Stimulated activated CD8-positive, alpha-beta memory T cell treated with anti-CD3 and anti-CD28 coated beads, Interleukin-4, amount 100 ng/mL, for 24 hours (primary cell): ENCODE measurements around the gene NAV2.
"Not testable (repeated sequence)": the region's sequence is repeated elsewhere in the genome, so short reads cannot be mapped to it uniquely, and the experiment has no call there.

Experiments
- DNase-seq: peaks from one replicate; pipeline ENCODE4 v3.0.0-alpha.2; 2020; ENCODE audit warnings: low read depth

NAV2 gene

DNA sequence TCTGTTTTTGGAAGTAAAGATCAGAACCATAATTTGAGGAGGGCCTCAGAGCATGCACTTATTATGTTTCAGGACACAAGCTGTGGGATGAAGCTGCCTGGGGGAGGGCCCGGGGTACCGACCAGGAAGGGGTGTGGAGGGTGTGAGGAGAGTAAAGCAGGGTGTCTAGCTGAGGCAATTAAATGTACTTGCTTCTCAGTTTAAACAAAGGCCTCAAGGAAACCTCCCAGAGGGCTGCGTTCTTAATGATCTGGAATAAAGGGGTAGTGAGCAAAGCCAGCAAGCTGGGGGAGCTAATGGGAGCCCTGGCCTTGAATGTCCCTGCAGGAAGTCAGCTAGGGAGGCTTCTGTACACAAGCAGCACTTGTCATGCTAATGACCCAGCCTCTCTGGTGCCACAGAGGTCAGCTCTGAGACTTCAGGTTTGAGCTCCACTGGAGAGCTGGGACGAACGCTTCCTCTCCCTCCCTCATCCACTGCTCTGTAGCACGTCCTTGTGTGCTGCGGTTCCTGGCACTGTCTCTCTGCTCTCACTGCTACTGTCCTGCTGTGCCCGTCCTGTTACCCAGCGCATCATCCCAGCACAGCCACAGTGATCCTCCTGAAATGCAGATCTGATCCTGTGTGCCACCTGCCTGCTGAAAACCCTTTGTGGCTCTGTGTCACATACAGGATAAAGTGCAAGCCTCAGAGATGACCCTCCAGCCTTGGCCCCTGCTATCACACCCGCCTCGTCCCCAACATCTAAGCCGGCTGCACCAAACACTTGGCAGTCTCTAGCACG is 287.9 kb downstream of the NAV2 start:
- no peak for DNase-seq

DNA sequence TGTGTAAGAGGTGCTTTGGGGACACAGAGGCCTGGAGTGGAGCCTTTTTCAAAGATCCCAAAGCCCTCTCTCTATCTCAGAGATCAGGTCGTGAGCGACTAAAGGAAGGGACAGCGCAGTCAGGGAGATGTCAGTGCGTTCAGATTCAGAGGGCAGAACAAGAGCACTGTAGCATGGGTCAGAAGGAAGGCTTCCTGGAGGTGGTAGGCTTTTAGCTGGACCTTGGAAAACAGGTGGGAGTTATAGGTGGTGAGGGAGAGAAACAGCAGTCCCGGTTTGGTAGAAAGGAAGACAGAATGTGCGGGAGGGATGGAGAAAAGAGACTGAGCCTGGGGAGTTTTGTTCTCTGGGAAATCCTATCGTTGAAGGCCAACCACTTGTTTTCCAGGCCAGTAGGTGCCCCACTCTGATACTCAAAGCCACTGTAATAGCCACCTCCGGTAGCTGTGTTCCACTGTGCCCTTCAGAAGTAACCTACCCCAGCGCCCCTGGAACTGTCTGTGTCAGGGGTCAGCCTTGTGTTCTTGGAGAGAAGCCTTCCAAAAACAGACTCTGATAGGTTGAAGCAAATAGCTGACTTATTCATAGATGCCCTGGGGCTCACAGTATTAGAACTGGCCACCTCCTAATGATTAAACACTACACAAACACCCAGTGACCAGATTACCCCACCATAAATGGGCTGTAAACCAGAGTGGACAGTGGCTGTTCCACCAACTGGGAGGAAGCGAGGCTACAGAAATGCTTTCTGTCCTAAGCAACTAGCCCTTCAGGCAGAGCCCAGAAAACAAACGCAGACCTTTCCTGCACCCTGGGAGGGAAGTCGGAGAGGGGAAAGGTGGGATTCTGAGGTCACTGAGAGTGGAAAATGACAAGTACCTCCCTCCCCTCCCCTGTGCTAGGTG is 289.9 kb downstream of the NAV2 start:
- DNase-seq: no peak

DNA sequence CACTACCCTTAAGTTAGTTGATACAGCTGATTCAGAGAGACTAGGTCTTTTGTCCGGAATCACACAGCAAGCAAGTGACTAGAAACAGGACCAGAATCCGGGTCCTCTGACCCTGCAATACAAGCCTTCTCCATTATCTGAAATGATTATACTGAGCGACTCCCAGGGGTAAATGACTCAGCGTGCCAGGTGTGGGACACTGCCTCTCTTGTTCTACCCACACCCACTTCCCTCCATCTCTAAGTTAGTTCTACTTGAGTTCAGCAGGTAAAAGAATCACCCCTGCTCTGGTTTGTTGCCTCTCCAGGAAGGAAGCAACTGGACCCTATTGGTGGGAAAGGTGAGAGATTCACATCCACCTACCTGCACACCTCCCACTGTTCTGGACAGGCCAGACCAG is 290.7 kb downstream of the NAV2 start:
- DNase-seq: no peak

DNA sequence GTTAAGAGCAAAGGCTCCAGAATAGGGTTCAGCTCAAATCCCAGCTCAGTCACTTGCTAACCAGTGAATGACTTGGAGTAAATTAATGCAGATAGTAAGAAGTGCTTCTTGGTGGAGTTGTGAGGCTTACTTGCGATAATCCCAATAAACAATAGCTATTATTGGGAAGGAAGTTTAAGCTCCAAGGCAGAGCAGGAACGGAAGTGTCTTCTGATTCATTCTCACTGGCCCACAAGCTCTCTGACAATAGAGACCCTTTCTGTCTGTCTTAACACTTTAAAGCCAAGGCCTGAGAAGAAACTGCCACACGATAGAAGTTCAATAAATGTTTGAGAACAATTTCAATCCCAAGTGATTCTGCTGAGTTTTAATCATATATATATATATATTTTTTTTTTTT is 292.2 kb downstream of the NAV2 start:
- DNase-seq: no peak

DNA sequence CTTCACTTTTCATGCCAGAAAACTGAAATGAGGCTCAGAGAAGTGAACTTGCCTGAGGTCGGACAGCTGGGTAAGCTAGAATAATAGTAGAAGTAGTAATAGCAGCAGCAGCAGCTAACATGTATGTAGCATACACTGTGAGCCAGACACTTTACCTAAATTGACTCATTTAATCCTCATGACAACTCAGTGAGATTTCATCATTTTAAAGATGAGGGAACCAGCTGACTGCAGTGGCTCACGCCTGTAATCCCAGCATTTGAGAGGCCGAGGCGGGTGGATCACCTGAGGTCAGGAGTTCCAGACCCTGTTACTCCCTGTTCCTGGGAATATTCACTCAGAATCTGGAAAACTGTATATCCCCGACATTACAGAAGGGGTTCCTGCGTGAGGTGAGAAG is 293.1 kb downstream of the NAV2 start:
- no peak for DNase-seq

DNA sequence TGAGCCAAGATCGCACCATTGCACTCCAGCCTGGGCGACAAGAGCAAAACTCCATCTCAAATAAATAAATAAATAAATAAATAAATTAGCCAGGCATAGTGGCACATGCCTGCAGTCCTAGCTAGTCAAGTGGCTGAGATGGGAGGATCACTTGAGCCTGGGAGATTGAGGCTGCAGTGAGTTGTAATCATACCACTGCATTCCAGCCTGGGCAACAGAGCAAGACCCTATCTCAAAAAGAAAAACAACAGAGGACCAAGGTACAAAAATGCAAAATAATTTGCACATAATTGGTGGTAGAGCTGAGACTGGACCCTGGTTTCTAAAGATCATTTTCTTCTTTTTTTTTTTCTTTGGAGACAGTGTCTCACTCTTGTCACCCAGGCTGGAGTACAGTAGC is 294.0 kb downstream of the NAV2 start:
- not testable (repeated sequence) for DNase-seq

DNA sequence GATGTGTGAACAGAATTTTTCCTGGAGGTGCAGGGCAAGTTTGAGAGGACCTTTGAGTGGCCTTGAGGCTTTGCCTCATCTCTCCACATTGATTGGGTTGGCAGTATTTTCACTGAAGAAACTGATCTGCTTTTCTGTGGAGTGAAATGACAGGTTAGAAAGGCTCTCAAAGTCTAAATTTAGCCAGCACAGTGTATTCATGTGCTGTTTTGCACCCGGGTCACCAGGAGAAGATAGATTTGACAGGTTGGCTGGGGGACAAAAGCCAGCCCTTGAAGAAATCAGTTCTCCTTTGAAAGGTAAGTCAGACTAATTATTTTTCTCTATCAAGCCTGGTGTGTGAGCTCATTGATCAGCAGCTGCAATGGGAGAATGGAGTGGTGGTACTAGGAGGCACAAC is 294.7 kb downstream of the NAV2 start:
- no peak for DNase-seq

DNA sequence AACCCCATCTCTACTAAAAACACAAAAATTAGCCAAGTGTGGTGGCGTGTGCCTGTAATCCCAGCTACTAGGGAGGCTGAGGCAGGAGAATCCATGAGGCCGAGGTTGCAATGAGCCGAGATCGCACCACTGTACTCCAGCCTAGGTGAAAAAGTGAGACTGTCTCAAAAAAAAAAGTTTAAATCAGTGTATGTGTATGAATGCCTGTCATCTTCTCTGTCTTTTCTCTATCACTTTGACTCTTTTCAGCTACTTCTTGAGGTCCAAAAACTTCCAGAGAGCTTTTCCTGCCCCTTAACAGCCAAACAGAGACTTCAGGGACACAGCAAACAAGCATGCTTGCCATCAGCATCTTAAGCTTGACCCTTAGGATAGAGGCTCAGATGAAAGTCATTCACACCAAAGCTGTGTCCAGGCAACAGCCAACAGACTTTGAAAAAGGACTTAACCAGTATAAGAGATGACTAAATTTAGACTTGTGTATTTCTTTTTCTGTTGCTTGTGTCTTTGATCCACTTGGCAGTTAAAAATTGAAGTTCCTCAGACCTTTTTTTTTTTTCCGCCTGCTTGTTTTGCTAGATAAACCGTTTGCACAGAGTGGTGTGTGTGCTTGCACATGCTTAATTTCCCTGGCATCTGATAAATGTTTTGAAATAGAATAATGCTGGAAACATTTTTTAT is 295.7 kb downstream of the NAV2 start:
- DNase-seq: no peak

DNA sequence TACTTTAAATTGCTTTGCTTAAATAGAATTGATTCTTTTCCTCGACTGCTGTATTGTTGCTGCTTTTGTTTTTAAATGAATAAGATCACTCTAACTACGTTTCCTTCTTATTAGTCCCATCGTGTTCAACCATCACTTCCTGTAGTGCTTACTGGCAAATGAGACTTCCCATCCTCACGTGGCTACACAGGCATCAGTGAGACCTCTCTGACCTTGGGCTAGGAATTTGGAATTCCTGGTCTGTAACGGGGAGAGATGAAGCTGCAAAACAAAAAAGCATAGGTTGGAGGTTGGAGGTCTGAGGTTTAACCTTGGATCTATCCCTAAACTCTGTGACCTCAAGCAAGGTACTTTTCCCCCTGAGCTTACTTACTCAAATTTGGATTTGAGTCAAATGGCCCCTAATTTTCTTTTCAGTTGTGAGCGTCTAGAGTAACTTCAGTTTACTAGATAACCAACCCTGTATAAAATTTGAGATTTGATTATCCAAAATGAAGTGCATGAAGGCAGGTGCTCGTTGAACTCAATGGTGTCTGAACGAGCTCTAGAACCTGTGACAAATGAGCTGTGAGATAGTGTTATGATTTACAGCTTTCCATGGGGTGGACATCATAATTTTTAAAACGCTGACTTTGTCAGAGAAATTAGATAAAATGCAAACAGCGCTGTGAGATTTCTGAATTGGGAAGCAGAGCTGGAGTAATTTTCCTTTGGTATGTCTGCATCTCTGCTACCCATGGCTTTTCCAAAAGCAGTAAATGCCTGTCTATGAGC is 296.4 kb downstream of the NAV2 start:
- no peak for DNase-seq

DNA sequence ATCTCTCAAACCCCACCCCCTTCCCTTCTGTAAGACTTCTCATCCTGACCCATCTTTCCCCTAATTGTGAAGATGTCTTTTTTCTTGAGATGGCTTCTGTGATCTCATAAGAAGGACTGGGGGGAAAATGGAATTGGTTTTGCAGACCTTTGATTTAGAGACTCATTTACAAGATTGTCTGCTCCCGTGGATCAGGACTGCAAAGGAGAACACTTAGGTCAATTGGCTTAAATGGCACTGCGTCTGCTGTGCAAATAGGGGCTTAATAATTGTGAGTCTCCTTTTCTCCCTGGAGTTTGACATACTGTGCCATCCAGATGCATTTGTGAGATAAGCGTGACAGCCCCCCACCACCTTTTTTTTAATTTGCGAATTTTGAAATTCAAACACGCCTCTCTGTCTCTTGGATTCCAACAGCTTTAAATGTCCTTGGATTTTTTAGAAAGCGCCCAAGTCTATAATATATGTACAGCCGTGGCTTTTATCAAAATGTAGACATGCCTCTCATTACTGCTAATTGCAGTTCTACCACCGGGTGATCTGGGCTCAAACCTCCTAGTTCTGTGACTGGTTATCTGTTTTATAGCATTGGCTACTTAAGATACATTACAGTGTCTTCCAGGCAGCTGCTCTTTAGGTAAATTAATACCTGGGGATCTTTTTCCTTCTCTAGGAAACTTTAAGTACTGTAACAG is 297.7 kb downstream of the NAV2 start:
- no peak for DNase-seq

DNA sequence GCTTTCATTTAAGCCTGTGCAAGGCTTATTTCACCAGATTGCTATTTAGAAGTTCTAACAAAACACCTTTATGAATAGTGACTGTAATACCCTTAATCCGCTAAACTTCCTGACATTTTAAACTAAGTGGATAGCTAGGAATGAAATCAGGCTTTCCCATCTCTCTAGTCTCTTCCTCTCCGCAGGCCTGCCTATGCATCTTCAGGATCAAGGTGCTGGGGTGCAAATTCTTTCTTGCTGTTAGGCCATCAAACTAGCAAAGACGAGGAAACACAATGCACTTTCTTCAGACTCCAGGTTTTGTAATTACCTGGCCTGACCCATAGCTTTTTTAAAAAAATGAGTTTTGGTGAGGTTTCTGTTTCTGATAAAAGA is 298.2 kb downstream of the NAV2 start:
- DNase-seq: no peak

DNA sequence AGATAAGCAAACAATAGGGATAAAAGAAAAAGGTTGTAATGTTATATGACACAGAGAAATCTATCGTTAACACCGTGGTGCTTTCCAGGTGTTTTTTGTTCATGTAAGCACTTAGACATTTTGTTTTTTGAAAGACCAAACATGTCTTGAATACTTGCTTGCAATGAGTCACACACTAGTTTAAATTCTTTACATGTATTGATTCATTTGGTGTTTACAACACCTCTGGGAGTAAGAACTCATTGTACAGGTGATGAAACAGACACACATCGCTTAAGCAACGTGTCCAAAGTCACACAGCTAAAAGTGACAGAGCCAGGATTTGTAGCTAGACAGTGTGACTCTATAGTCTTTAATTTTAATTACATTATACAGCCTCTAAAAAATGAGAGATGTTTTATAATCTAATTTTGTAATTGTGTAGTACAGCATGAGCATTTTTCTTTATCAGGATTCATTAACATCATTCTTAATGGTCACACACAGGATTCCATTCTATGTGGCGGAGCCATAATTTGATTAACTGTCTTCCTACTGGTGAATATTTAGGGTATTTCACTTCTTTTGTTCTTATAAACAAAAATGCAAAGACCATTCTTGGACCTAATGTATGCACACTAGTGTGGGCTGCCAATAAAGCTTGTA is 298.8 kb downstream of the NAV2 start:
- DNase-seq: no peak

DNA sequence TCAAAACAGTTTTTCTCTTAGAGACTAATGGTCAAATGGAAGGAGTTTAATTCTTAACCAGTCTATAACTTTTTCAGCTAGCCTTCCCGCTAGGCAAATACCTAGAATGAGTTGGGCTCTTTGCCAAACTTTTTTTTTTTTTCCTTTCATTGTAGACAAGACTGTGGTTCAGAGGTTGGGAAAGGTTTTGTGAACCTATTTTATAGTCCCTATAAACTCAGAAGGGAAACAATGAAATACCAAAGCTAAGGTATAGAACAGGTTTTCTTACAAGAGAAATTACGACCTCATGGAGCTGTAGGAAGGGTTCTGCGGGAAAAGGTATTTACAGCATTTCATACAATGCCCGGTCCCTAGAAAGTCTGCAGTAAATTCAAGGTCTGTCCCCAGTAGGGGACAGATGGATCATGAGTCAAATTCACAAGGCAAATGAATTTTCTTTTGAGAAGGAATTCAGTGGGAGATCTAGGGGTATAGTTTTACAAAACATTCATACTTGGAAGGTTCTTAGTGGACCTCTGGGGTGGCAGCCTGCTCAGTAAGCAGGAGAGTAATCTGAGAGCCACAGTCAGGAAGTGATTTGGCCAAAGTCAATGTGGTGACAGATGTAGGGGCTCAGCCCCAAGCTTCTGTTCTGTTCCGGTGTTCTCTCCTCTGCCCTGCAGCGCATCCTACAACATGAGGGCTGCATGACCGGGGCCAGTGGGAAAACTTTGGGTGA is 300.9 kb downstream of the NAV2 start:
- no peak for DNase-seq

DNA sequence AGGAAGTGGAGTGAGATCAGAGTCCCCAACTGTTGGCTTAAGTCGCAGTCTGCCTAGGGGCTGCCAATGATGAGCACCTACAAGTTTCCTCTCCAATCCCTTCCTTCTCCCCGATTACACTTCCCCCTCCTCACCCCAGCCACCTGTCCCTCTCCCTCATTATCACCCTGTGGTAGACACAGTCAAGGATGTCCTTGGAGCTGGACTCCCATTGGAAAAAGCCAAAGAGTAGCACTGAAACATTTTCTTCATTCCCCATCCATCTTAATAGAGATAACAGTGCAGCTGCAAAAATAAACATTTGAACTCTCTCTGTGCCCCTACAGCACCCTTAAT is 301.4 kb downstream of the NAV2 start:
- no peak for DNase-seq

DNA sequence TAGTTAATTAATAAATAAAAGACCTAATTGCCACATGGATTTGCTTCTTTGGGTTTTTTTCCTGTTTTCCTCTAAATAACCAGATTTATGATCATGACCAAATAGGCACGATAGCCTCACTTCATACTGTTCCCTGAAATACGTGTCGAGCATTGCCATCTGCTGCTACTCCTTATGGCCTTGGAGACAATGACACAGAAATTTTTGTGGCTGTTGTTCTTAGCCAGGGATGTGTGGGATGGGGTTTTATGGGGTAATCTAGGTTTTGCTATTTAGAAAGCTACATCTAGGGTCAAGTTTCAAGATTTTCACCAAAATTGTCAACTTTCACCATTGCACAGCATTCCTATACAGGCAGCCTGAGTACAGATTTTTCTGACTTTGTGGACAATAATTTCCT is 302.5 kb downstream of the NAV2 start:
- DNase-seq: no peak

DNA sequence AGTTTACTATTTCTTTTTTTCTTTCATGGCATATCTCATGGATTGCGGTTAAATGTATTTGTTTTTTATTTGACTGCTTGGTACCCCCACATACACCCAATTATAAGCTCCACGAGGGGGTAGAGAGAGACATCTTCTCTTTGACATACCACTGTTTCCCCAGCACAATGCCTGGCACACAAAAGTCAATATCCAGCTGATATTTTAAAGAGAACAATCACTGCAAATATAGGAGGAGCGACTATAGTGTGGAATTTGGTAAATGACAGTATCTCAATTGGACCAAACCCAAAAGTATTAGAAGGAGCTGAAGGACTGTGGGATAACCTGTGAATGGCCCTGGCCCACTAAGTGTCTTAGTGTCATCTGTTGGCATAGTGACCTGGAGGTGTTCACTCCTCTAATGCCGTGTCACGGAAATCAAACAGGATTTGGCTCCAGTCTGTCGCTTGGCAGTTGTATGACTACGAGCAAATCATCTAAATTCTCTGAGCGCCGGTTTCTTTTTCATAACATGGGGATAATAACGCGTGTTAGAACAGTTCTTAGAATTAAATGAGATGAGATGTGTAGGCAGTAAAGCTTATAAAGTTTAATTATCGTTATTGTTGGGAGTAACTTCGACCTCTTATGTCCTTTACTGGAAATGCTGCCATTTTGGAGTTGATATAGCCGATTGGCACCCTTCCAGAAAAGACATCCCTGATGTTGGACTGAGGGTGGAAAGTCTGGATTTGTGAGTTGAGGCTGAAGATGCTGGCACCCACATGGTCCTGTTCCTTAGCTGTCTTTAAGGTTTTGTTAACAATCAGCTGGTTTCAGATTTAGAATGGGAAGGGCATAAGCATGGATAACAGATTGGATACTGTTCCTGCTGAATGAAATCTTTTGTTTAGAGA is 303.1 kb downstream of the NAV2 start:
- DNase-seq: no peak

DNA sequence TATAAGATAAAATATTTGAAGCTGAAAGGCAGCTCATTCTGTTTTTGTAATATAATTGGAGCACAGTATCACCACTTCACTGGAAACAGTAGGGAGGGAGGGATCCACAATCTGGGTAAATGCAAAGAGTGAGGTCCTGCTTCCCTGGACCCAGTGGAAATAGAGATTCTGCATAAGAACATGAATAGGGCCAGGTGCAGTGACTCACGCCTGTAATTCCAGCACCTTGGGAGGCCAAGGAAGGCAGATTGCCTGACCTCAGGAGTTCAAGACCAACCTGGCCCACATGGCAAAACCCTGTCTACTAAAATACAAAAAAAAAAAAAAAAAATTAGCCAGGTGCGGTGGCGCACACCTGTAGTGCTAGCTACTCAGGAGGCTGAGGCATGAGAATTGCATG is 303.9 kb downstream of the NAV2 start:
- no peak for DNase-seq

DNA sequence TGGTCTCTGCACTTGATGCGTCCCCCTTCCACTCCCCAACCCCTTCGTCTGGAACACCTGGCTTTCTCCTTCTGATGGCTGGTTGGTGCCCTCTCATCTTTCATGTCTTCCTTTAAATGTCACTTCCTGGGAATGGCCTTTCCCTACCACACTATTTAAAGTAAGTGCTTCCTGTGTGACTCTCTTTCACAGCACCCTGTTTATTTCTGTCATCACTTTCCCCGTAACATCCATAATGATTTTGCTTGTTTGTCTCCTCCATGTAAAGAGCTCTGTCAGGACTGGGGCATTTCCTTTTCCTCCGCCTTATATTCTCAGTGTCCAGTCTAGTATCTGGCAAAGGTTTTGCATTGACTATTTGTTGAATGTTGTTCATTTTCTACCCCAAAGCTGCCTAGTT is 304.7 kb downstream of the NAV2 start:
- DNase-seq: no peak

DNA sequence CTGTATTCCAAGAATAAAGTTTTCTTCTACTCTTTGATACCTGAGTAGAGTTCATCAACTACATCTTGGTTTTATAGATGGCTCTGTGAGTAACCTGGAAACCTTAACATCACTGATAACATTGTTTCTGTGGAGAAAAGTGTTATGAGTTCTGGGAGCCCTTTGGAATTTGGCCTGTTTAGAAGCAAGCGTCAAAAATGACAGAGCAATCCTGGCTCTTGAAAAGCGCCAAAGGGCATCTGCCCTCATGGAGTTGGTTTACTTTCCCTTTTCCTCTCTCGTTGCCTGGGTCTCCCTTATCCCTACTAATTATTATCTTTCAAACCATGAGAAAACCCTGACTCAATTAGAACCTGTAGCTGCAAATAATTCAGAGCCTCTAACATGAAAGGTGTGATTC is 307.6 kb downstream of the NAV2 start:
- DNase-seq: no peak
